MV-4-11 (cell line): ENCODE measurements around the gene PCDH1.

Source experiments
- DNase-seq: peaks from one replicate; lab custom pipeline; 2025; lab: John Stamatoyannopoulos, UW

The PCDH1 gene

GRCh38 chr5:141807732-141808131 is 70.5 kb downstream of the PCDH1 start:
- DNase-seq, result no peak

- no peak for DNase-seq
These were observed 70.9 kb downstream of the PCDH1 start for GRCh38 chr5:141807329-141807728.

GRCh38 chr5:141806626-141807025 is 71.6 kb downstream of the PCDH1 start:
- no peak for DNase-seq

GRCh38 chr5:141805874-141806595 is 72.2 kb downstream of the PCDH1 start:
- no peak for DNase-seq

GRCh38 chr5:141804475-141804874 is 73.7 kb downstream of the PCDH1 start:
- DNase-seq, result no peak
